Measurements from ENCODE around the gene ATG14.
A peak's percentile ranks its signal among the peaks of the same experiment; 100 is the strongest.

Gene ATG14

GRCh38 chr14:55446127-55446736, 34.6 kb upstream of the ATG14 start:
- H4K20me1 ChIP-seq (ENCODE audit: insufficient read depth, low read length, poor library complexity, severe bottlenecking): no peaks in the 10 kb centered on the region
- H3K79me2 ChIP-seq (ENCODE audit: insufficient read depth, low read length): no peaks in the 10 kb centered on the region
- H3K9ac ChIP-seq (ENCODE audit: low read depth, low read length, poor library complexity, severe bottlenecking): no peak overlapping the region
- H3K9me3 ChIP-seq (ENCODE audit: insufficient read depth, low read depth, low read length): no peaks in the 10 kb centered on the region
- no peaks in the 10 kb centered on the region for H3K27me3 ChIP-seq (ENCODE audit: insufficient read depth, low read length, poor library complexity, severe bottlenecking)
- H3K4me1 ChIP-seq (ENCODE audit: insufficient read depth, low read length, poor library complexity, severe bottlenecking): peaks cover 3% of the 10 kb centered on the region
- no peaks in the 10 kb centered on the region for H3K36me3 ChIP-seq (ENCODE audit: insufficient read depth, low read length)
- TF ChIP-seq CTCF (conservative IDR thresholded peaks at IDR 0.05; ENCODE audit: low read length) (peak; percentile 89), EZH2phosphoT487 (IDR thresholded peaks at IDR 0.05; ENCODE audit: borderline replicate concordance) (no peak)
- no peak overlapping the region for H3K4me3 ChIP-seq (ENCODE audit: low read length, poor library complexity, severe bottlenecking)
- no peaks in the 10 kb centered on the region for H3F3A ChIP-seq (ENCODE audit: low read depth)
- H2AFZ ChIP-seq (ENCODE audit: low read length): 0 out of 2 replicates have a peak overlapping the region, but pooled peaks have one; percentile 4
- H3K9me2 ChIP-seq (replicated peaks; ENCODE audit: low read depth, low read length): no peaks in the 10 kb centered on the region
- H3K4me2 ChIP-seq (ENCODE audit: low read depth, low read length, poor library complexity, severe bottlenecking): no peak overlapping the region

GRCh38 chr14:55441286-55441685, 29.7 kb upstream of the ATG14 start:
- Histone ChIP-seq H3K27me3 (ENCODE audit: insufficient read depth, low read length, poor library complexity, severe bottlenecking) (no peaks in the 10 kb centered on the region), H3K79me2 (ENCODE audit: insufficient read depth, low read length) (no peaks in the 10 kb centered on the region), H3F3A (ENCODE audit: low read depth) (no peaks in the 10 kb centered on the region), H3K4me3 (ENCODE audit: low read length, poor library complexity, severe bottlenecking) (no peak overlapping the region), H3K36me3 (ENCODE audit: insufficient read depth, low read length) (no peaks in the 10 kb centered on the region), H2AFZ (ENCODE audit: low read length) (no peak overlapping the region), H3K9me2 (replicated peaks; ENCODE audit: low read depth, low read length) (no peaks in the 10 kb centered on the region), H4K20me1 (ENCODE audit: insufficient read depth, low read length, poor library complexity, severe bottlenecking) (no peaks in the 10 kb centered on the region), H3K9ac (ENCODE audit: low read depth, low read length, poor library complexity, severe bottlenecking) (no peak overlapping the region), H3K4me2 (ENCODE audit: low read depth, low read length, poor library complexity, severe bottlenecking) (no peak overlapping the region), H3K4me1 (ENCODE audit: insufficient read depth, low read length, poor library complexity, severe bottlenecking) (no peaks in the 10 kb centered on the region), H3K9me3 (ENCODE audit: insufficient read depth, low read depth, low read length) (no peaks in the 10 kb centered on the region)
- TF ChIP-seq EZH2phosphoT487 (IDR thresholded peaks at IDR 0.05; ENCODE audit: borderline replicate concordance) (no peak), CTCF (conservative IDR thresholded peaks at IDR 0.05; ENCODE audit: low read length) (no peak)

- Histone ChIP-seq H3K9ac (ENCODE audit: low read depth, low read length, poor library complexity, severe bottlenecking) (no peak within 1 kb of the TSS), H3F3A (ENCODE audit: low read depth) (no peaks in the 10 kb centered on the region), H3K4me1 (ENCODE audit: insufficient read depth, low read length, poor library complexity, severe bottlenecking) (no peaks in the 10 kb centered on the region), H3K9me3 (ENCODE audit: insufficient read depth, low read depth, low read length) (no peaks in the 10 kb centered on the region), H3K79me2 (ENCODE audit: insufficient read depth, low read length) (no peaks in the 10 kb centered on the region), H3K27me3 (ENCODE audit: insufficient read depth, low read length, poor library complexity, severe bottlenecking) (no peaks in the 10 kb centered on the region), H3K9me2 (replicated peaks; ENCODE audit: low read depth, low read length) (no peaks in the 10 kb centered on the region), H3K36me3 (ENCODE audit: insufficient read depth, low read length) (no peaks in the 10 kb centered on the region), H2AFZ (ENCODE audit: low read length) (no peak within 1 kb of the TSS), H3K4me2 (ENCODE audit: low read depth, low read length, poor library complexity, severe bottlenecking) (no peak within 1 kb of the TSS), H3K4me3 (ENCODE audit: low read length, poor library complexity, severe bottlenecking) (no peak within 1 kb of the TSS), H4K20me1 (ENCODE audit: insufficient read depth, low read length, poor library complexity, severe bottlenecking) (no peaks in the 10 kb centered on the region)
- TF ChIP-seq CTCF (conservative IDR thresholded peaks at IDR 0.05; ENCODE audit: low read length): no peak
- no peak for TF ChIP-seq EZH2phosphoT487 (IDR thresholded peaks at IDR 0.05; ENCODE audit: borderline replicate concordance)
Measured at GRCh38 chr14:55440385-55440784, 28.8 kb upstream of the ATG14 start, which contains the start of gene TBPL2. Gene TBPL2, minus strand, starts transcription at chr14:55440616. Its CDS starts 167 bp downstream, at chr14:55440449.
